Thymus (tissue), 11 donors: ENCODE data around the gene UQCC3. TPM values are rescaled to one million over a fixed set of nuclear protein-coding genes. Genes with fewer than 3 reads are reported as not detected.

Experiments
- DNase-seq, 9 donors: peaks; one replicate each; pipeline ENCODE4 v3.0.0-alpha.2; 2013; ENCODE audit warnings: low spot score in 9 of 9, low read depth in 6 of 9, missing footprints in 1 of 9
- H3K27ac ChIP-seq, 2 donors: one replicate each; pipeline ENCODE4 v1.5.1; 2013; ENCODE audit warnings: control low read depth in 1 of 2, low read depth in 1 of 2, low read length in 1 of 2, mild to moderate bottlenecking in 1 of 2, moderate library complexity in 1 of 2
- H3K27me3 ChIP-seq, 2 donors: one replicate each; pipeline ENCODE4 v1.5.1; 2013; ENCODE audit warnings: low read length in 1 of 2; ENCODE audit not compliant: control insufficient read depth in 2 of 2, insufficient read depth in 1 of 2
- H3K36me3 ChIP-seq, 2 donors: one replicate each; pipeline ENCODE4 v1.5.1; 2013; ENCODE audit warnings: low read length in 1 of 2, mild to moderate bottlenecking in 1 of 2, moderate library complexity in 1 of 2; ENCODE audit not compliant: control insufficient read depth in 2 of 2, insufficient read depth in 2 of 2
- H3K4me1 ChIP-seq, 2 donors: one replicate each; pipeline ENCODE4 v1.5.1; 2013; ENCODE audit warnings: low read length in 2 of 2; ENCODE audit not compliant: control insufficient read depth in 2 of 2, insufficient read depth in 2 of 2
- H3K4me3 ChIP-seq, 2 donors: one replicate each; pipeline ENCODE4 v1.5.1; 2013; ENCODE audit warnings: low read length in 2 of 2, control low read depth in 1 of 2, mild to moderate bottlenecking in 1 of 2
- H3K9me3 ChIP-seq, 2 donors: one replicate each; pipeline ENCODE4 v1.5.1; 2013; ENCODE audit warnings: low read length in 1 of 2, mild to moderate bottlenecking in 1 of 2; ENCODE audit not compliant: control insufficient read depth in 2 of 2, insufficient read depth in 1 of 2
- WGBS: extraction: QIAGEN DNeasy Blood & Tissue Kit; methylation state at CpG from one replicate; pipeline ENCODE4 v1.1.7; 2013; 5-methylcytosine and 5-hydroxymethylcytosine counted together
- polyA plus RNA-seq: library from polyadenylated mRNA; stranded (reverse); fragments of 200-250 nt; gene quantifications from one replicate; pipeline ENCODE4 v1.2.3, GENCODE V29; 2013
- total RNA-seq: library from RNA; stranded (reverse); fragments of 120-200 nt; gene quantifications from one replicate; pipeline ENCODE4 v1.2.4, GENCODE V29; 2013
- donor health status: healthy.

Gene UQCC3
- total and polyA plus RNA-seq, 2 donors, result 11.8 to 19.3 TPM

- Histone ChIP-seq H3K9me3 (peaks cover 0 to 3% of the 10 kb centered on the region in 2 donors), H3K4me1 (peaks cover 14 to 23% of the 10 kb centered on the region in 2 donors), H3K36me3 (peaks cover 54 to 77% of the 10 kb centered on the region in 2 donors), H3K4me3 (no peak overlapping the region), H3K27me3 (no peaks in the 10 kb centered on the region), H3K27ac (peak overlapping the region in 1 of 2 donors; percentile 9)
- no peak for DNase-seq
- 95% methylated on average over 3 of the region's 3 CpGs for WGBS
Observed at GRCh38 chr11:62712861-62713260, 41.4 kb downstream of the UQCC3 start.

GRCh38 chr11:62713343-62713742 lies 41.9 kb downstream of the UQCC3 start:
- peaks cover 0 to 3% of the 10 kb centered on the region in 2 donors for H3K9me3 ChIP-seq
- no peak overlapping the region for H3K4me3 ChIP-seq
- H3K27me3 ChIP-seq, result no peaks in the 10 kb centered on the region
- H3K4me1 ChIP-seq, result peaks cover 9 to 18% of the 10 kb centered on the region in 2 donors
- 96% methylated on average over 2 of the region's 2 CpGs for WGBS
- no peak for DNase-seq
- peaks cover 56 to 81% of the 10 kb centered on the region in 2 donors for H3K36me3 ChIP-seq
- H3K27ac ChIP-seq, result no peak overlapping the region

- no peak overlapping the region for H3K4me3 ChIP-seq
- peaks cover 0 to 3% of the 10 kb centered on the region in 2 donors for H3K9me3 ChIP-seq
- H3K27ac ChIP-seq, result no peak overlapping the region
- peaks cover 72 to 97% of the 10 kb centered on the region in 2 donors for H3K36me3 ChIP-seq
- peaks cover 0 to under 1% of the 10 kb centered on the region in 2 donors for H3K4me1 ChIP-seq
- WGBS, result 98% methylated on average over 24 of the region's 24 CpGs
- no peaks in the 10 kb centered on the region for H3K27me3 ChIP-seq
- DNase-seq, result no peak
Observed at GRCh38 chr11:62715150-62716130, 44.0 kb downstream of the UQCC3 start.

GRCh38 chr11:62716206-62716605 lies 44.7 kb downstream of the UQCC3 start:
- Histone ChIP-seq H3K36me3 (peaks cover 76 to 98% of the 10 kb centered on the region in 2 donors), H3K27me3 (no peaks in the 10 kb centered on the region)
- WGBS, result 97% methylated on average over 5 of the region's 5 CpGs

GRCh38 chr11:62716816-62717215 lies 45.3 kb downstream of the UQCC3 start:
- DNase-seq, result no peak
- peaks cover 0 to 3% of the 10 kb centered on the region in 2 donors for H3K9me3 ChIP-seq
- 97% methylated on average over 11 of the region's 11 CpGs for WGBS
- H3K4me3 ChIP-seq, result no peak overlapping the region
- H3K27me3 ChIP-seq, result no peaks in the 10 kb centered on the region
- no peaks in the 10 kb centered on the region for H3K4me1 ChIP-seq
- H3K36me3 ChIP-seq, result peaks cover 79 to 98% of the 10 kb centered on the region in 2 donors
- no peak overlapping the region for H3K27ac ChIP-seq

More at GRCh38 chr11:62716206-62716605, 44.7 kb downstream of the UQCC3 start:
- peaks cover 0 to 3% of the 10 kb centered on the region in 2 donors for H3K9me3 ChIP-seq
- no peak for DNase-seq
- no peaks in the 10 kb centered on the region for H3K4me1 ChIP-seq
- no peak overlapping the region for H3K4me3 ChIP-seq
- no peak overlapping the region for H3K27ac ChIP-seq

- Histone ChIP-seq H3K9me3 (peaks cover 0 to 3% of the 10 kb centered on the region in 2 donors), H3K27me3 (no peaks in the 10 kb centered on the region), H3K36me3 (peaks cover 81 to 99% of the 10 kb centered on the region in 2 donors), H3K4me3 (no peak overlapping the region), H3K27ac (no peak overlapping the region), H3K4me1 (peaks cover 0 to 4% of the 10 kb centered on the region in 2 donors)
- DNase-seq, result no peak
- WGBS, result 94% methylated on average over 2 of the region's 2 CpGs
Observed at GRCh38 chr11:62719302-62719978, 48.0 kb downstream of the UQCC3 start.

GRCh38 chr11:62721994-62722393 lies 50.5 kb downstream of the UQCC3 start:
- no peak overlapping the region for H3K4me3 ChIP-seq
- no peak for DNase-seq
- no peaks in the 10 kb centered on the region for H3K27me3 ChIP-seq
- 94% methylated on average over 7 of the region's 7 CpGs for WGBS
- H3K9me3 ChIP-seq, result no peaks in the 10 kb centered on the region
- peaks cover 6 to 11% of the 10 kb centered on the region in 2 donors for H3K4me1 ChIP-seq
- H3K27ac ChIP-seq, result no peak overlapping the region
- H3K36me3 ChIP-seq, result peaks cover 62 to 88% of the 10 kb centered on the region in 2 donors
